ENCODE results near the gene KLF4. TPM values are rescaled to one million over a fixed set of nuclear protein-coding genes. Genes with fewer than 3 reads are reported as not detected.

The KLF4 gene
- total RNA-seq, 1 experiment from 2014 or later, result 7.1 TPM

- no peak overlapping the region for H2AFZ ChIP-seq (ENCODE audit: low read length)
- no peaks in the 10 kb centered on the region for H3K23me2 ChIP-seq (ENCODE audit: insufficient read length, low read depth, low read length, poor library complexity, severe bottlenecking)
- H3K36me3 Mint-ChIP-seq (ENCODE audit: insufficient read depth in 1 of 3, low read depth in 3 of 3), result 0 out of 7 replicates have a peak, but pooled peaks cover 0 to 2% (median 2%) of the 10 kb centered on the region in 3 experiments
- H3K14ac ChIP-seq (ENCODE audit: insufficient read depth, low read length), result no peak overlapping the region
- no peak overlapping the region for H2BK15ac ChIP-seq (ENCODE audit: low read depth, low read length)
- H3K27me3 ChIP-seq (ENCODE audit: insufficient read depth, low read length), result no peaks in the 10 kb centered on the region; the same call in 1 of the 2 replicates
- no peak overlapping the region for H3K27ac ChIP-seq (ENCODE audit: insufficient read length, low read depth, low read length)
- H2AK5ac ChIP-seq (ENCODE audit: insufficient read length, low read length), result no peak overlapping the region
- H3K79me2 ChIP-seq (ENCODE audit: insufficient read depth, low read length), result no peaks in the 10 kb centered on the region
- H3K4me1 ChIP-seq (ENCODE audit: insufficient read depth, low read length), result no peaks in the 10 kb centered on the region
- H3K27ac Mint-ChIP-seq, result no peak overlapping the region
- no peak overlapping the region for H3T11ph ChIP-seq (ENCODE audit: low read length)
- WGBS (ENCODE audit: extremely low coverage, insufficient read length, low lambda C conversion rate), result no CpG with 5 or more reads among the region's 4 CpGs
- no peak overlapping the region for H3K18ac ChIP-seq (ENCODE audit: insufficient read length, low read depth, low read length)
- H4K20me1 ChIP-seq (ENCODE audit: control insufficient read depth, insufficient read depth, insufficient read length), result no peaks in the 10 kb centered on the region
- H3K9me3 Mint-ChIP-seq, result no peaks in the 10 kb centered on the region
- no peak overlapping the region for H2BK5ac ChIP-seq (ENCODE audit: insufficient read length, low read length)
- no peak overlapping the region for H3K4me3 Mint-ChIP-seq
- H3K56ac ChIP-seq (ENCODE audit: insufficient read length, low read depth, low read length), result no peak overlapping the region
- no peak overlapping the region for H2BK20ac ChIP-seq (ENCODE audit: low read depth, low read length, poor library complexity, severe bottlenecking)
- no peaks in the 10 kb centered on the region for H3K9me3 ChIP-seq (ENCODE audit: control insufficient read depth, low read depth, low read length)
- TF ChIP-seq, protein P1, sequence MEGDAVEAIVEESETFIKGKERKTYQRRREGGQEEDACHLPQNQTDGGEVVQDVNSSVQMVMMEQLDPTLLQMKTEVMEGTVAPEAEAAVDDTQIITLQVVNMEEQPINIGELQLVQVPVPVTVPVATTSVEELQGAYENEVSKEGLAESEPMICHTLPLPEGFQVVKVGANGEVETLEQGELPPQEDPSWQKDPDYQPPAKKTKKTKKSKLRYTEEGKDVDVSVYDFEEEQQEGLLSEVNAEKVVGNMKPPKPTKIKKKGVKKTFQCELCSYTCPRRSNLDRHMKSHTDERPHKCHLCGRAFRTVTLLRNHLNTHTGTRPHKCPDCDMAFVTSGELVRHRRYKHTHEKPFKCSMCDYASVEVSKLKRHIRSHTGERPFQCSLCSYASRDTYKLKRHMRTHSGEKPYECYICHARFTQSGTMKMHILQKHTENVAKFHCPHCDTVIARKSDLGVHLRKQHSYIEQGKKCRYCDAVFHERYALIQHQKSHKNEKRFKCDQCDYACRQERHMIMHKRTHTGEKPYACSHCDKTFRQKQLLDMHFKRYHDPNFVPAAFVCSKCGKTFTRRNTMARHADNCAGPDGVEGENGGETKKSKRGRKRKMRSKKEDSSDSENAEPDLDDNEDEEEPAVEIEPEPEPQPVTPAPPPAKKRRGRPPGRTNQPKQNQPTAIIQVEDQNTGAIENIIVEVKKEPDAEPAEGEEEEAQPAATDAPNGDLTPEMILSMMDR (conservative IDR thresholded peaks at IDR 0.05), result no peak
- no peak overlapping the region for H4K5ac ChIP-seq (ENCODE audit: insufficient read length, low read depth, low read length)
- no peak overlapping the region for H2BK120ac ChIP-seq (ENCODE audit: low read depth, low read length, poor library complexity, severe bottlenecking)
- no peak overlapping the region for H3K23ac ChIP-seq (ENCODE audit: insufficient read length, low read depth, low read length)
- no peak overlapping the region for H4K91ac ChIP-seq (ENCODE audit: insufficient read length, low read depth, low read length)
- no peak overlapping the region for H4K8ac ChIP-seq (replicated peaks; ENCODE audit: insufficient read length, low read depth, low read length)
- no peak overlapping the region for H2BK12ac ChIP-seq (ENCODE audit: insufficient read length, low read depth, low read length)
- no peaks in the 10 kb centered on the region for H3K27me3 Mint-ChIP-seq (ENCODE audit: low read depth)
- H3K4ac ChIP-seq (ENCODE audit: low read depth, low read length), result no peak overlapping the region
- no peak overlapping the region for H3K9ac ChIP-seq (ENCODE audit: extremely low read depth, insufficient read length, low read length)
- no peaks in the 10 kb centered on the region for H3K79me1 ChIP-seq (ENCODE audit: insufficient read depth, low read depth, low read length, poor library complexity, severe bottlenecking)
- peaks cover 0 to 8% of the 10 kb centered on the region in 2 experiments; a peak in 1 of 4 replicates for H3K4me1 Mint-ChIP-seq
- H3K4me2 ChIP-seq (ENCODE audit: insufficient read depth, insufficient read length, low read length), result no peak overlapping the region
- no peak for DNase-seq
Observed at GRCh38 chr9:107478805-107479204, 10.8 kb downstream of the KLF4 start.

Data from H9 (cell line).